Vagina (tissue), 2 donors: Measurements from ENCODE around the gene PAPPA. TPM values are rescaled to one million over a fixed set of nuclear protein-coding genes. Genes with fewer than 3 reads are reported as not detected.

ENCODE experiments used
- DNase-seq, 2 donors: peaks; one replicate each; pipeline ENCODE4 v3.0.0-alpha.2; 2017; ENCODE audit errors: extremely low spot score in 2 of 2
- H3K27ac ChIP-seq: fragments of 200-600 bp; sonication (generic); one replicate; pipeline ENCODE4 v1.5.1; 2019
- H3K27me3 ChIP-seq: fragments of 200-600 bp; sonication (generic); one replicate; pipeline ENCODE4 v1.5.1; 2019
- H3K36me3 ChIP-seq, 2 donors: fragments of 200-600 bp; sonication (generic); one replicate each; pipeline ENCODE4 v1.5.1; 2017 to 2019
- H3K4me1 ChIP-seq: fragments of 200-600 bp; sonication (generic); one replicate; pipeline ENCODE4 v1.5.1; 2019
- H3K4me3 ChIP-seq, 2 donors: fragments of 200-600 bp; sonication (generic); 1 replicate in 1 of 2; 2 replicates in 1 of 2; pipeline ENCODE4 v1.5.1; 2016 to 2019
- H3K9me3 ChIP-seq: fragments of 200-600 bp; sonication (generic); one replicate; pipeline ENCODE4 v1.5.1; 2019
- CTCF ChIP-seq, 3 experiments: fragments of 450-650 bp in 2 of 3; fragments of 200-600 bp in 1 of 3; sonication (generic) in 1 of 3; IDR thresholded peaks; one replicate each; pipeline ENCODE4 v1.5.1; 2017 to 2019; ENCODE audit warnings: antibody characterized with exemption in 3 of 3, mild to moderate bottlenecking in 2 of 3, moderate library complexity in 2 of 3
- POLR2A ChIP-seq, 2 donors: fragments of 450-650 bp; IDR thresholded peaks; one replicate each; pipeline ENCODE4 v1.6.1; 2017; ENCODE audit warnings: antibody characterized with exemption in 2 of 2, mild to moderate bottlenecking in 2 of 2, moderate library complexity in 2 of 2
- POLR2AphosphoS5 ChIP-seq, 2 donors: sonication (generic); formaldehyde crosslinking; IDR thresholded peaks; one replicate each; pipeline ENCODE4 v1.9.0; 2017; ENCODE audit warnings: antibody characterized with exemption in 2 of 2, mild to moderate bottlenecking in 2 of 2, low read depth in 1 of 2; ENCODE audit not compliant: insufficient read depth in 1 of 2
- intact Hi-C: fragments of 100-400 bp; cut with DNase I; formaldehyde crosslinking; loops from one replicate; pipeline ENCODE4 v1.15.1; 2023
- total RNA-seq: library from RNA; depleted of rRNA; stranded (reverse); fragments of >200 nt; gene quantifications from one replicate; pipeline ENCODE4 v1.2.3, GENCODE V29; 2016

PAPPA gene
- total RNA-seq, 1 donor from 2014 or later = 4.4 TPM

GRCh38 chr9:116247284-116247683 is 93.7 kb downstream of the PAPPA start:
- DNase-seq = no peak
- Histone ChIP-seq H3K4me1 (no peaks in the 10 kb centered on the region), H3K27ac (no peak overlapping the region), H3K36me3 (no peaks in the 10 kb centered on the region), H3K4me3 (no peak overlapping the region), H3K9me3 (no peaks in the 10 kb centered on the region), H3K27me3 (no peaks in the 10 kb centered on the region)
- no peak for TF ChIP-seq POLR2AphosphoS5 (IDR thresholded peaks at IDR 0.05; ENCODE audit: insufficient read depth in 1 of 2, low read depth in 1 of 2)
- TF ChIP-seq POLR2A (IDR thresholded peaks at IDR 0.05) = no peak
- TF ChIP-seq CTCF (IDR thresholded peaks at IDR 0.05) = no peak
- intact Hi-C loops = no loop called here

DNA sequence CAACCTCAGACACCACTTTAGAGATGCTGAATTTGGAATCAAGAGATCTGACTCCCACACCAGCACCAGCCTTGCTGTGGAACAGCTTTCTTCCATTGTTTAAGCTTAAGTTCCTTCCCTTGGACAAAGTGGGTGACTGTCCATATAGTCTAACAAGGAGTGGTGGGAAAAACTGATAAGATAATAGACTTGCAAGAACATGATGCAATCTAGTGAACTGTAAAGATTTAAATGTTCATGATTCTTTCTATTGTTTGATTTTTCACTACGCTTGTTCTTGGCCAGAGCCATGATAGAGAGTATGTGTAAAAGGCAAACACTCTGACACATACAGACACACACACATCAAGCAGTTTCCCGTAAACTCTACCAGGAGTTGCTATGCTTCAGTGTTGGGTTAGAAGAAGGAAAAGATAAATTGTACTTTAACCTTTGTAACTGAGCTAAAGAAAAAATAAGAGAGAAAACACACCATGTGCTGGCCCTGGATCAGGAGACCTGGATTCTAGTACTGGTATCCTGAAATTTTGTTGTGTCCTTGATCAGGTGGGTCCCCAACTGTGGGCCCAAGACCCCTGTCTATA is 94.3 kb downstream of the PAPPA start:
- no peaks in the 10 kb centered on the region for H3K27me3 ChIP-seq
- no peaks in the 10 kb centered on the region for H3K4me1 ChIP-seq
- H3K4me3 ChIP-seq = no peak overlapping the region
- no peaks in the 10 kb centered on the region for H3K36me3 ChIP-seq
- TF ChIP-seq CTCF (IDR thresholded peaks at IDR 0.05) (no peak), POLR2A (IDR thresholded peaks at IDR 0.05) (no peak), POLR2AphosphoS5 (IDR thresholded peaks at IDR 0.05; ENCODE audit: insufficient read depth in 1 of 2, low read depth in 1 of 2) (no peak)
- H3K9me3 ChIP-seq = no peaks in the 10 kb centered on the region
- DNase-seq = no peak
- intact Hi-C loops = no loop called here
- H3K27ac ChIP-seq = no peak overlapping the region

DNA sequence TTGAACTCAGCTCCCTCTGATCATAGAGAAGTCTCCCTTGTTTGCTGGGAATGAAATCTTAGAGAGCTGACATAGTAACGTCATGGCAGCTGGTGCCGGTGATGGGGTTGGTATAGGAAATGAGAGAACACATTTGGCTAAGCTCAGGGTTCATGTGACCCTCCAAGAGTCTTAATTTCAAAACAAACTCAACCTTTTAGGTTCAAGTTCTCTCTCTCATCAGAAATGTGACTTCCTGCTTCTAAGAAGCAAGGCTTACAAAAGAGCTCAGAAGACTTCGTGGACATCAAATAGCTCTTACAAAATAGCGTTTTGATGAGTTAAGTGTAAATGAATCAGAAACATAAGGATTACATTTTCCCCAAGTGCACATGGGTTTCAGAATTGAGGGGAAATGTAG is 97.3 kb downstream of the PAPPA start:
- TF ChIP-seq POLR2AphosphoS5 (IDR thresholded peaks at IDR 0.05; ENCODE audit: insufficient read depth in 1 of 2, low read depth in 1 of 2) (no peak), POLR2A (IDR thresholded peaks at IDR 0.05) (no peak), CTCF (IDR thresholded peaks at IDR 0.05) (no peak)
- no peaks in the 10 kb centered on the region for H3K36me3 ChIP-seq
- no peaks in the 10 kb centered on the region for H3K9me3 ChIP-seq
- intact Hi-C loops = no loop called here
- no peaks in the 10 kb centered on the region for H3K4me1 ChIP-seq
- no peak for DNase-seq
- H3K4me3 ChIP-seq = no peak overlapping the region
- H3K27me3 ChIP-seq = no peaks in the 10 kb centered on the region
- H3K27ac ChIP-seq = no peak overlapping the region

GRCh38 chr9:116251366-116251765 is 97.8 kb downstream of the PAPPA start:
- DNase-seq = no peak
- H3K36me3 ChIP-seq = no peaks in the 10 kb centered on the region
- no peaks in the 10 kb centered on the region for H3K4me1 ChIP-seq
- no peaks in the 10 kb centered on the region for H3K9me3 ChIP-seq
- intact Hi-C loops = no loop called here
- no peaks in the 10 kb centered on the region for H3K27me3 ChIP-seq
- H3K27ac ChIP-seq = no peak overlapping the region
- no peak for TF ChIP-seq POLR2AphosphoS5 (IDR thresholded peaks at IDR 0.05; ENCODE audit: insufficient read depth in 1 of 2, low read depth in 1 of 2)
- no peak for TF ChIP-seq POLR2A (IDR thresholded peaks at IDR 0.05)
- no peak for TF ChIP-seq CTCF (IDR thresholded peaks at IDR 0.05)
- no peak overlapping the region for H3K4me3 ChIP-seq

DNA sequence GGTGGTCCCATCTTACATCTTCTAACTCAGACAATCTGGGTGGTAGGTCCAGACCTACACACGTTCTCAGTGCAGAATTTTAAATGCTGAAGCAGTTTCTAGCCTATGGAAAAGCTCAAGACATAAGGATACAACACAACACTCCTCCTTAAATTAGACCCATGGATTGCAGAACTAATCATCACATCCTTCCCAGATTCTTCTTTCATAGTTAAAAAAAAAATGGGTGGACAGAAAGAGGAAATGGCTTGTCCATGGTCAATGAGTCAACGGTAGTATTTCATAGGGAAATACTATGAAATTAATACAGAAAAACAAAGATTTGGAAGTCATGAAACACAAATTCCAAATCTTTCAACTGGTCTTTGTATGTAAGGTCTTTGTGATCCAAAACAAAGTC is 106.9 kb downstream of the PAPPA start:
- DNase-seq = no peak
- Histone ChIP-seq H3K9me3 (no peaks in the 10 kb centered on the region), H3K4me3 (no peak overlapping the region), H3K36me3 (no peaks in the 10 kb centered on the region), H3K4me1 (no peaks in the 10 kb centered on the region), H3K27ac (no peak overlapping the region), H3K27me3 (no peaks in the 10 kb centered on the region)
- intact Hi-C loops = no loop called here
- TF ChIP-seq CTCF (IDR thresholded peaks at IDR 0.05) (no peak), POLR2AphosphoS5 (IDR thresholded peaks at IDR 0.05; ENCODE audit: insufficient read depth in 1 of 2, low read depth in 1 of 2) (no peak)
